ENCODE data around the gene RPS16. TPM values are rescaled to one million over a fixed set of nuclear protein-coding genes. Genes with fewer than 3 reads are reported as not detected.

The RPS16 gene
- total and polyA plus RNA-seq, 9 of the 15 experiments (the other 6 are each of a cell fraction or from before 2014, with no cell fraction given), result 82.6 to 3,671 (median 2,204) TPM

DNA sequence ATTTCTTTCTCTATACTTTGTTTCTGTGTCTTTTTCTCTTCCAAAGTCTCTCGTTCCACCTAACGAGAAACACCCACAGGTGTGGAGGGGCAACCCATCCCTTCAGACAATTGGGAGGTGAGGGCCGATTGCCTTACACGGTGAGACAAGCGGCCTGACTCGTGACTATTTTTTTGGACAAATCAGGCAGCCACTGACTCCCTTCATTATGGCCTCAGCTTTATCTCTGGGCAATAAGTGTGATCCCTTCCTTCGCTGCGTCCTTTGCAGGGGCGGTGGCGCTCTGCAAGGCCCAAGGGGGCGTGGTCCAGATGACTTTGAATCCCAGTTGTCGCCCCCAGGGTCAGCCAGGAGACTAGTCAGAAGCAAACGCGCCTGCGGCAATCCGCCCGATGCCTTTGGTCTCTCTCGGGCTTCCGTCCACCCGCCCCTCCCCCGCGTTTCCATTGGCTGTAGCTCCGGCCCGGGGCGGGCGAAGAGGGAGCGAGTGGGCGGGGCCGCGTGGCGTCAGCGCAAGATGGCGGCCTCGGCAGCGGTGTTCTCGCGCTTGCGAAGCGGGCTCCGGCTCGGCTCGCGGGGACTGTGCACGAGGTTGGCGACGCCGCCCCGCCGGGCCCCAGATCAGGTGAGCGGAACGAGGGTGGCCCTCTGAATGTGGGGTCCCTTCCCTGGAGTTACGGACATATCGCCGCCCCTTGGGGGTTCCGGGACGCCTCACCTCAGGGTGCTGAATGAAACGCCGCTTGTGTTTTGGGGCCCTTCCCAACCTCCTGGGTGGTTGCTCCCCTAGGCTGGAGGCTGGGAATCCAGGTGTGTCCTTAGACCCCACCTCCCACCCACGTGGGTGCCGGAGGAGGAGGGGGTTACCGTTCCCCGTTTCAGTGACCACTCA, 44.8 kb upstream of the RPS16 start, which contains the start of gene TIMM50:
TSS of gene TIMM50 (plus strand) at position 502 of the 892 bp plus-strand sequence. CDS start at position 518, 16 bp downstream.
- peak; percentile 96 for ATAC-seq
- under 1% methylated on average over 59 of the region's 62 CpGs for WGBS (ENCODE audit: insufficient coverage, low coverage, missing lambda C conversion rate)
- H3K4me3 ChIP-seq, result peak within 1 kb of the TSS; percentile 94
- peak; percentile 100 for FAIRE-seq
- in situ Hi-C loops (cut with MboI) (no loop called here), intact Hi-C loops (cut with micrococcal nuclease) (loop anchor here (2.0 to 5.0 kb wide), 2 partner anchors 18 to 33 kb away; partner anchors contain the start of genes DLL3 and SUPT5H)
- DNase-seq (ENCODE audit: extremely low read depth in 1 of 4, low spot score in 3 of 4), result peak; percentile 91 to 100 (median 94)
- no peaks in the 10 kb centered on the region for H3K27me3 ChIP-seq (ENCODE audit: control insufficient read depth in 2 of 2, insufficient read depth in 2 of 2, low read length in 2 of 2)
- no TSS peak for BruUV-seq (replicated peaks)
- H3K9me3 ChIP-seq (replicated peaks; ENCODE audit: control insufficient read depth, insufficient read depth, low read depth, low read length), result no peaks in the 10 kb centered on the region
- H2AFZ ChIP-seq (ENCODE audit: low read depth, low read length), result peak within 1 kb of the TSS; percentile 93
- H3K27ac ChIP-seq (ENCODE audit: extremely low read depth, low read depth, low read length), result peak within 1 kb of the TSS; percentile 92
- H3K9ac ChIP-seq (ENCODE audit: insufficient read depth in 1 of 2, low read depth in 2 of 2, low read length in 2 of 2), result peak within 1 kb of the TSS; percentile 98 to 99
- 0 out of 2 replicates have a peak, but pooled peaks cover 9% of the 10 kb centered on the region for H4K20me1 ChIP-seq (replicated peaks; ENCODE audit: control insufficient read depth, insufficient read depth, low read length)
- peaks cover 33% of the 10 kb centered on the region for H3K79me2 ChIP-seq (ENCODE audit: control insufficient read depth, insufficient read depth, low read length)
- H3K9me1 ChIP-seq (ENCODE audit: control insufficient read depth, insufficient read depth, low read length), result no peaks in the 10 kb centered on the region
- H3K36me3 ChIP-seq (ENCODE audit: control insufficient read depth, insufficient read depth, low read length), result peaks cover 53% of the 10 kb centered on the region
- ChIA-PET POLR2A (interaction anchor here (0.6 to 1.5 kb wide), 15 partner anchors 9 to 105 kb away, joined by 3 to 15 read pairs (median 3); partner anchors contain the start of genes DLL3, RPS16 and SUPT5H), CTCF (ENCODE audit: low intra/inter-chr PET ratio) (no interaction called here)
- H3K4me1 ChIP-seq (replicated peaks in 1 of 2; ENCODE audit: control insufficient read depth in 2 of 2, insufficient read depth in 2 of 2, low read length in 2 of 2), result peaks cover 10 to 17% of the 10 kb centered on the region in 2 experiments; a peak in 4 of 5 replicates
- H3K4me2 ChIP-seq (ENCODE audit: insufficient read depth, low read length), result peak within 1 kb of the TSS; percentile 92
- TF ChIP-seq ZBTB7A (IDR thresholded peaks at IDR 0.05; ENCODE audit: borderline replicate concordance, control insufficient read depth, low read depth, low read length) (peak; percentile 99), GATA2 (CRISPR knock-in tag; IDR thresholded peaks at IDR 0.05) (0 out of 2 replicates have a peak, but pooled peaks have one; percentile 28), SRF (CRISPR knock-in tag; IDR thresholded peaks at IDR 0.05) (peak in 1 of 2 experiments; percentile 86; a peak in 1 of 4 replicates), KLF13 (tag; IDR thresholded peaks at IDR 0.05; ENCODE audit: borderline replicate concordance, low read depth) (peak; percentile 99), DNMT1 (IDR thresholded peaks at IDR 0.05) (peak; percentile 82; the same call in 1 of the 2 replicates), ZNF24 (IDR thresholded peaks at IDR 0.05) (peak; percentile 95), MYC (IDR thresholded peaks at IDR 0.05; ENCODE audit: low read depth, low read length) (peak; percentile 92), MYC (CRISPR knock-in tag; IDR thresholded peaks at IDR 0.05; ENCODE audit: borderline replicate concordance, low read depth) (peak; percentile 31; the same call in 1 of the 2 replicates), HNRNPK (IDR thresholded peaks at IDR 0.05; ENCODE audit: low read depth, low read length, poor library complexity, severe bottlenecking) (no peak), RBM39 (optimal IDR thresholded peaks at IDR 0.05; ENCODE audit: low read depth, low read length) (no peak), SIN3B (IDR thresholded peaks at IDR 0.05; ENCODE audit: low read depth) (peak; percentile 97), HNRNPLL (IDR thresholded peaks at IDR 0.05; ENCODE audit: low read depth, low read length, poor library complexity, severe bottlenecking) (peak; percentile 41), ASH1L (IDR thresholded peaks at IDR 0.05; ENCODE audit: borderline replicate concordance, low read depth, partially characterized antibody) (no peak), TEAD4 (IDR thresholded peaks at IDR 0.05; ENCODE audit: low read length) (0 out of 2 replicates have a peak, but pooled peaks have one; percentile 6), TEAD4 (CRISPR knock-in tag; IDR thresholded peaks at IDR 0.05; ENCODE audit: borderline replicate concordance) (no peak), PML (IDR thresholded peaks at IDR 0.05; ENCODE audit: low read length) (peak; percentile 23; the same call in 1 of the 2 replicates), KDM2B (CRISPR knock-in tag; IDR thresholded peaks at IDR 0.05) (no peak)
- TF ChIP-seq, protein P1, sequence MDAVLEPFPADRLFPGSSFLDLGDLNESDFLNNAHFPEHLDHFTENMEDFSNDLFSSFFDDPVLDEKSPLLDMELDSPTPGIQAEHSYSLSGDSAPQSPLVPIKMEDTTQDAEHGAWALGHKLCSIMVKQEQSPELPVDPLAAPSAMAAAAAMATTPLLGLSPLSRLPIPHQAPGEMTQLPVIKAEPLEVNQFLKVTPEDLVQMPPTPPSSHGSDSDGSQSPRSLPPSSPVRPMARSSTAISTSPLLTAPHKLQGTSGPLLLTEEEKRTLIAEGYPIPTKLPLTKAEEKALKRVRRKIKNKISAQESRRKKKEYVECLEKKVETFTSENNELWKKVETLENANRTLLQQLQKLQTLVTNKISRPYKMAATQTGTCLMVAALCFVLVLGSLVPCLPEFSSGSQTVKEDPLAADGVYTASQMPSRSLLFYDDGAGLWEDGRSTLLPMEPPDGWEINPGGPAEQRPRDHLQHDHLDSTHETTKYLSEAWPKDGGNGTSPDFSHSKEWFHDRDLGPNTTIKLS (IDR thresholded peaks at IDR 0.05; ENCODE audit: borderline replicate concordance, low read depth), result 0 out of 2 replicates have a peak, but pooled peaks have one; percentile 33

Measured in K562 (cell line).